Activated T-cell treated with anti-CD3 and anti-CD28 coated beads for 1 hour (primary cell): ENCODE data around the gene DCDC2B.

Source experiments
- DNase-seq: peaks from one replicate; pipeline ENCODE4 v3.0.0-alpha.2; 2020; ENCODE audit warnings: low read depth

Gene DCDC2B

DNA sequence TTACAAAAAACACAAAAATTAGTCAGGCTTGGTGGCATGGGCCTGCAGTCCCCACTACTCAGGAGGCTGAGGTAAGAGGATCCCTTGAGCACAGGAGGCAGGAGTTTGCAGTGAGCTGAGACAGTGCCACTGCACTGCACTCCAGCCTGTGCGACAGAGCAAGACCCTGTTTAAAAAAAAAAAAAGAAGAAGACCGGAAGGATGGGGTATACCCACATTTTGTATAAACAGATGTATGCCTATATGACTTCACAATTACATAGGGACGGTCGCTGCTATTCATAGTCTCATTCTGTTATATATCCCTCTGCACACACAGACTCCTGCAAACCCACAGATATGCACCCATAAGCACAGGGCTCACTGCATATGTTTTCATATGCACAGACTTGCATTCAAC is 54.9 kb downstream of the DCDC2B start:
- DNase-seq: no peak
